Osteocyte (in vitro differentiated cells): ENCODE results near the gene TRAK1. TPM values are rescaled to one million over a fixed set of nuclear protein-coding genes. Genes with fewer than 3 reads are reported as not detected.

Source experiments
- DNase-seq: peaks from one replicate; pipeline ENCODE4 v3.0.0; 2021; ENCODE audit warnings: mixed read lengths; ENCODE audit not compliant: unreplicated experiment; ENCODE audit errors: extremely low spot score
- H3K27ac Mint-ChIP-seq: one replicate; pipeline ENCODE4 v1.8.0; 2021; ENCODE audit warnings: mild to moderate bottlenecking, mixed read lengths; ENCODE audit not compliant: unreplicated experiment
- H3K27me3 Mint-ChIP-seq: one replicate; pipeline ENCODE4 v1.8.0; 2021; ENCODE audit warnings: mixed read lengths; ENCODE audit not compliant: unreplicated experiment
- H3K36me3 Mint-ChIP-seq: one replicate; pipeline ENCODE4 v1.8.0; 2021; ENCODE audit warnings: mixed read lengths; ENCODE audit not compliant: unreplicated experiment
- H3K4me1 Mint-ChIP-seq: one replicate; pipeline ENCODE4 v1.8.0; 2021; ENCODE audit warnings: mixed read lengths; ENCODE audit not compliant: unreplicated experiment
- H3K4me3 Mint-ChIP-seq: one replicate; pipeline ENCODE4 v1.8.0; 2021; ENCODE audit warnings: mild to moderate bottlenecking, moderate library complexity, mixed read lengths; ENCODE audit not compliant: unreplicated experiment
- H3K9me3 Mint-ChIP-seq: one replicate; pipeline ENCODE4 v1.8.0; 2021; ENCODE audit warnings: mixed read lengths; ENCODE audit not compliant: unreplicated experiment
- CTCF ChIP-seq: fragments of 200-600 bp; sonication (generic); IDR thresholded peaks from 2 replicates; pipeline ENCODE4 v1.5.0; 2021; ENCODE audit warnings: antibody characterized with exemption, mild to moderate bottlenecking, moderate library complexity
- total RNA-seq: library from RNA; stranded (reverse); gene quantifications from 2 replicates; pipeline ENCODE4 v1.2.1, GENCODE V29; 2021

TRAK1 gene
- total RNA-seq, 1 donor from 2014 or later = 30.7 TPM

GRCh38 chr3:42189736-42190135 lies 98.6 kb downstream of the TRAK1 start:
- Mint-ChIP-seq H3K36me3 (peaks cover 21% of the 10 kb centered on the region), H3K27ac (no peak overlapping the region), H3K4me1 (peaks cover 10% of the 10 kb centered on the region), H3K4me3 (no peak overlapping the region), H3K9me3 (no peaks in the 10 kb centered on the region), H3K27me3 (no peaks in the 10 kb centered on the region)
- no peak for TF ChIP-seq CTCF
- no peak for DNase-seq

DNA sequence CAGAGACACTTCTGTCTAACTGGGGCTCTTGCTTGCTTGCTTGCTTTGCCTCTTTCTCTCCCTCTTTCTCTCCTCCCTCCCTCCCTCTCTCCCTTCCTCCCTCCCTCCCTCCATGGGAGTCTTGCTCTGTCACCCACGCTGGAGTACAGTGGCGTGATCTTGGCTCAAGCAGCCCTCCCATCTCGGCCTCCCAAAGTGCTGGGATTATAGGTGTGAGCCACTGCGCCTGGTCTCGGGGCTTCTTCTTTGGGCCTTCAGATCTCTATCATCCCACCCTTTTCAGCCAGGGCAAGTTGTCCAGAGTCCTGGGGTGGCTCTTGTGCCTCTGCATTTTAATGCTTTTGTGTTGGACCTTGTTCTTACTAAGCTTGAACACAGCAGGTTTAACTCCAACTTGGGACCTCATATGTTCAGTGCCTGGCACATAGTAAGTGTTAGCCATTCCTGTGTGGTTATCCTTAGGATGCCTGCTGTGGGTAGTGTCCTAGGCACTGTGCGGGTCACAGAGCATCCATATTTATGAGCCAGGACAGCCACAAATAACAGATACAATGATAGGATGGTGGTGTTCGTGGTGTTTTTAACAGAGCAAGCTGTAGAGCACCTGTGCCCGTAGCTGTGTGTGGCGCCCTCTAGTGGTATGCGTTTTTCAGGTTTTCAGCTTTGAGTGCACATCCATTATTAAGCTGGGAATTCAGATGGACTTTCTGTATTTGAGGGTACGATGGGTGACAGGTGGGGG lies 99.7 kb downstream of the TRAK1 start:
- Mint-ChIP-seq H3K4me1 (peaks cover 4% of the 10 kb centered on the region), H3K27me3 (no peaks in the 10 kb centered on the region), H3K9me3 (no peaks in the 10 kb centered on the region), H3K27ac (no peak overlapping the region), H3K36me3 (peaks cover 27% of the 10 kb centered on the region), H3K4me3 (no peak overlapping the region)
- TF ChIP-seq CTCF = peak; percentile 89
- DNase-seq = no peak

- H3K4me1 Mint-ChIP-seq = peaks cover 9% of the 10 kb centered on the region
- no peak for DNase-seq
- no peaks in the 10 kb centered on the region for H3K27me3 Mint-ChIP-seq
- no peaks in the 10 kb centered on the region for H3K9me3 Mint-ChIP-seq
- peaks cover 27% of the 10 kb centered on the region for H3K36me3 Mint-ChIP-seq
- peak; percentile 8 for TF ChIP-seq CTCF
- no peak overlapping the region for H3K4me3 Mint-ChIP-seq
- no peak overlapping the region for H3K27ac Mint-ChIP-seq
Observed at GRCh38 chr3:42191443-42191747, 100.2 kb downstream of the TRAK1 start.

DNA sequence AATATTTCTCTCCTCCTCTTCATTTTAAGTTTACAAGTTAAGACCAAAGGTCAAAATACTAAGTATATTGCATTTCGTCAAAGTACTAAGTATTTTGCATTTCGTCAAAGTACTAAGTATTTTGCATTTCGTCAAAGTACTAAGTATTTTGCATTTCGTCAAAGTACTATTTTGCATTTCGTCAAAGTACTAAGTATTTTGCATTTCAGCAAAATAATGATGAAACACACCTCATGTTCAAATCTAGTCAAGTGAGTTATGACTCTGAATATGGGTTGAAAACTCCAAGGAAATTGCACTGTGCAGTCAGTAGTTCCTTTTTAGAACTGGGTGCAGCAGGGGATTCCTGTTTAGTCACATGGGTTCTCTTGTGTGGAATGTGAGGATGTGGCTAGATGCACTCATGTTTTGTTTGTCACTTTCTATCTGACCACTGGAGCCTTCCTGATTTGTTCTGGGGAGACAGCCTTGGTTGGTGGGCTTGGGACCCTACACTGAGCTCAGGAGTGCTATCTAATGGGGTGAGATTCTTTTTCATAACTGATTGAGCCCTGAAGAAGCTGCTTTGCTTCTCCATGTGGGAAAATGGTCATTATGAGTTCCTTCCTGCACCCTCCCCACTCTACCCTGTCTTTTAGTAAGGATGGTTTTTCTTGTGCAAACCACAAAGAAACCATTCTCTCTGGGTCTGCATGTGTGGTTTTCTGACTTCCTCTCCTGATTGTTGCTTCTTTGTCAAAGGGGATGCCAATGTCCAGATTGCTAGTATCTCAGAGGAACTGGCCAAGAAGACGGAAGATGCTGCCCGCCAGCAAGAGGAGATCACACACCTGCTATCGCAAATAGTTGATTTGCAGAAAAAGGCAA lies 101.4 kb downstream of the TRAK1 start:
- H3K36me3 Mint-ChIP-seq = peaks cover 27% of the 10 kb centered on the region
- no peaks in the 10 kb centered on the region for H3K27me3 Mint-ChIP-seq
- TF ChIP-seq CTCF = no peak
- peaks cover 9% of the 10 kb centered on the region for H3K4me1 Mint-ChIP-seq
- no peak overlapping the region for H3K27ac Mint-ChIP-seq
- no peak for DNase-seq
- no peaks in the 10 kb centered on the region for H3K9me3 Mint-ChIP-seq
- H3K4me3 Mint-ChIP-seq = no peak overlapping the region

GRCh38 chr3:42194943-42195510 lies 103.9 kb downstream of the TRAK1 start:
- Mint-ChIP-seq H3K27ac (no peak overlapping the region), H3K4me1 (peaks cover 9% of the 10 kb centered on the region), H3K4me3 (no peak overlapping the region), H3K9me3 (no peaks in the 10 kb centered on the region), H3K27me3 (no peaks in the 10 kb centered on the region), H3K36me3 (peaks cover 28% of the 10 kb centered on the region)
- no peak for DNase-seq
- TF ChIP-seq CTCF = no peak
